Cardiac septum (tissue), 1 donor: ENCODE data around the gene RPL10. TPM values are rescaled to one million over a fixed set of nuclear protein-coding genes. Genes with fewer than 3 reads are reported as not detected.

ENCODE experiments used
- DNase-seq: peaks from one replicate; pipeline ENCODE4 v3.0.0-alpha.2; 2020; ENCODE audit warnings: low spot score
- intact Hi-C: fragments of 100-400 bp; cut with DNase I; formaldehyde crosslinking; loops from one replicate; pipeline ENCODE4 v1.14.0; 2022
- total RNA-seq: library from RNA; stranded (reverse); fragmentation: NEBNext Ultra II Directional; extraction: Animal tissue kit (Norgen Biotek cat#: 25700); gene quantifications from one replicate; pipeline ENCODE4 v1.2.1, GENCODE V29; 2021
- donor health status: DM: no; HTN: no; CAD: no.

The RPL10 gene
- total RNA-seq, 1 donor from 2014 or later = 1,520 TPM

DNA sequence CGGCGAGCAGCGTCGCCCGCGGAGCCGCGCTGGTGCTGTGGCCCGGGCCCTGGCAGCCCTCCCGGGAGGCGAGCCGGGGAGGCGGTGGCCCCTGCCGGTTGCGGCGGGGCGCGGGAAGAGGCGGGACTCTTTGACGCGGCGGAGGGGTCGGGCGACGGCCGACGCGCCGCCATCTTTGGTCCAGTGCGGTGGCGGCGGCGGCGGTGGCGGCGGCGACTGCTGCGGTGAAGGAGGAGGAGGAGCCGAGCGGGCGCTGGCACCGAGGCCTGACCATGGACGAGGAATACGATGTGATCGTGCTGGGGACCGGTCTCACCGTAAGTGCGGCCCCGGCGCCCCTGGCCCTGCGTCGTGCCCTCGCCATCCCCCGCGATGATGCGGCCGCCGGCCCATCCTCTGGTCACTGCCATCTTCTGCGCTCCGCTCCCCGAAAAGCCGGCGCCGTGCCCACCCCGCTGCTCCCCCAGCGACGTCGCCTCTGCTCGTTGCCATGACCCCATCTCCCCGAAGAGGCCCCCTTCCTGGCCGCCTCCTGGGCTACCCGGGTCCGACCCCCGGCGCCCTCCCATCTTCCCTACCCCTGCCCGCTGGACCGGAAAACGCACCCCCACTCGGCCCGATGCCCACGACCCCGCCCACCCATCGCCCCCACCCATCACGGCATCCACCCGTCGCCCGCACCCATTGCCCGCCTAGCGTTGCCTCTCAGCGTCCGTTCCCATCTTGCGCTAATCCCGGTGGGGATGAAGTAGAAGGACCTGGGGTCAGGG is 39.0 kb downstream of the RPL10 start, which contains the start of gene GDI1:
GDI1 (plus strand) TSS at position 172 of the 770 bp plus-strand sequence; CDS start at position 273, 101 bp downstream.
- DNase-seq = no peak
- intact Hi-C loops = loop anchor here (5.0 kb wide), 2 partner anchors 50 to 95 kb away; partner anchors contain the start of gene UBL4A

DNA sequence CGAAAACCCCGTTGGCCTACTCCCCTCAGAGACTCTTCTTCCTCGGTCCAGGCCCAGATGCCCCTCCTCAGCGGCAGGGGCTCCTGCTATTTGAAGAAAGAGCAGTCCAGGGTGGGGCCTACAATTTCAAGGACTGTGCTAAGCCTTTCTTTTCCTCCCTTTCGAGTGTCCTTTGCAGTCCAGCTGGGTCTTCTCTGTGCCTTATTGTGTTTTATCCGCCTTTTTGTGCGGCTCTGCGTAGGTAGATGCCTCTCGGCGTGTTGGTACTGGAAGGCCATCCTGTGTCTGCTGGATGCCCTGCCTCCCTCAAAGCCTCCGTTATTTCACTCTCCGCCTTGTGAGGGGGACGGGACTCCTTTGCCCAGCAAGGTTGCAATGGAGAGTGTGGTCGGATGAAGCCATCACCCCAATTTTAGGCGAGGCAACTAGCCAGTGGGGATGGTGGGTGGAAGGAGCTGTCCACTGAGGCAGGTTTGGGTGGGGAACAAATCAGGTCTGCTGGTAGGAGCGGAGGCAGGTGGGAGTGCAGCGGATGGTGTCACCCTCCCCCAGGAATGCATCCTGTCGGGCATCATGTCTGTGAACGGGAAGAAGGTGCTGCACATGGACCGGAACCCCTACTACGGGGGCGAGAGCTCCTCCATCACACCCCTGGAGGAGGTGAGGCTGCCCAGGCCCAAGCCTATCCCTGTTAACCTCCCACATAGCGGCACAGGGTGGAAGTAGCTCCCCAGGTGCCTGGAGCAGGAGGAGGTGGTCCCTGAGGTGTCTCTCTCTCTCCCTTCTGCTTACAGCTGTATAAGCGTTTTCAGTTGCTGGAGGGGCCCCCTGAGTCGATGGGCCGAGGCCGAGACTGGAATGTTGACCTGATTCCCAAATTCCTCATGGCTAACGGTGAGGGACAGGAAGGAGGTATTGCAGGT is 40.1 kb downstream of the RPL10 start:
- intact Hi-C loops = loop anchor here (5.0 kb wide), 2 partner anchors 49 to 94 kb away; partner anchors contain the start of gene UBL4A
- DNase-seq = no peak

DNA sequence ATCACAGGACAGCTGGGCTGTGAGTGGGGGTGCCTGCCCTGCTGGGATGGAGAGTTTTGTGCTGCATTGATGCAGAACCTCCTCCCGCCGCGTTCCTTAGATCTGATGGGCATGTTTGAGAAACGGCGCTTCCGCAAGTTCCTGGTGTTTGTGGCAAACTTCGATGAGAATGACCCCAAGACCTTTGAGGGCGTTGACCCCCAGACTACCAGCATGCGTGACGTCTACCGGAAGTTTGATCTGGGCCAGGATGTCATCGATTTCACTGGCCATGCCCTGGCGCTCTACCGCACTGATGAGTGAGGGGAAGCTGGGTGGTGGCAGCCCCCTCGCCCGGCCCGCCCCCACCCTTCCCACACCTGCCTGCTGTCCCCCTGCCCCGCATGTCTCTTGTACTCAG is 41.7 kb downstream of the RPL10 start:
- intact Hi-C loops = loop anchor here (5.0 to 10.0 kb wide), 3 partner anchors 45 to 92 kb away; partner anchors contain the start of genes RPL10 and UBL4A

DNA sequence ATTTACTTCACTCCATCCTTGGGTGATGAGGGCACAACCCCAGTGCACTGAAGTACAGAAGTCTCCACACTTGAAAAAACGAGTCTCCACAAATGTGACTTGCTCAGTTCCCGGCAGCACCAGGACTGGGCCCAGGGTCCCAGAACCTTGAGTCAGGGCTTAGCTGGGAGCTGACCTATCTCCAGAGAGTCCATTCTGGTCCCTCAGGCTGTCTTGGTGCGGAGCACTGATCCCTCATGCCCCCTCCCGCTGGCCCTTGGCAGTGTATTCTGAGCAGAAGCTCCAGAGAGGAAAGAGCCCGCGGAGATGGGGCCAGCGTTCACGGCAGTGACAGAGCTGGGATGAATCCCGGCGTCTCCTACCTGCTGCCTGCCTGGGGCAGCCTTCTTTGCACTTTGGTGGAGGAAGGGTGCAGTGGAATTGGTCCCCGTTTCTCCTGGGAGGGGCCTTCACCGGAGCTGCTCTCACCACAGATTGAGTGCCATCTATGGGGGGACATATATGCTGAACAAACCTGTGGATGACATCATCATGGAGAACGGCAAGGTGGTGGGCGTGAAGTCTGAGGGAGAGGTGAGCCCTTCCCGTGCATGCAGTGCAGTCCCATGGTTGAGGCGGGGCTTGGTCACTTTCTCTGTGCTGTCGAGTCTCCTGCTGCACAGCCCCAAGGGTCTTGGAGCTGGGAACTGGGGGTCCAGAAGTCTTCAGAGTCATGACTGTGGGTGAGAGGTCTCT is 42.6 kb downstream of the RPL10 start:
- DNase-seq = no peak
- intact Hi-C loops = loop anchor here (10.0 kb wide), 1 partner anchor 46 kb away; the partner anchor contains the start of gene RPL10

More for the DNA sequence above, 41.7 kb downstream of the RPL10 start:
- DNase-seq = no peak

DNA sequence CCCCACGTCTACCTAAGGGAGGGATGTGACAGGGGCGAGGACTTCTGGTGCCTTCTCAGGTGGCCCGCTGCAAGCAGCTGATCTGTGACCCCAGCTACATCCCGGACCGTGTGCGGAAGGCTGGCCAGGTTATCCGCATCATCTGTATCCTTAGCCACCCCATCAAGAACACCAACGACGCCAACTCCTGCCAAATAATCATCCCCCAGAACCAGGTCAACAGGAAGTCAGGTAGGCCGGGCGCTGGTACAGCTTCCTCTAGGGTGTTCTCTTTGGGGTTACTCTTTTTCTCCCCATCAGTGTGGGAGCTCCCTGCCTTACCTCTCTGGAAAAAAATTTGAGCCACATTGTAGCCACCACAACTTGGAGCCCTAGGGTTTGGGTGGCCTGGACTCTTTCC is 43.4 kb downstream of the RPL10 start:
- no peak for DNase-seq
- intact Hi-C loops = loop anchor here (10.0 kb wide), 1 partner anchor 47 kb away; the partner anchor contains the start of gene RPL10

DNA sequence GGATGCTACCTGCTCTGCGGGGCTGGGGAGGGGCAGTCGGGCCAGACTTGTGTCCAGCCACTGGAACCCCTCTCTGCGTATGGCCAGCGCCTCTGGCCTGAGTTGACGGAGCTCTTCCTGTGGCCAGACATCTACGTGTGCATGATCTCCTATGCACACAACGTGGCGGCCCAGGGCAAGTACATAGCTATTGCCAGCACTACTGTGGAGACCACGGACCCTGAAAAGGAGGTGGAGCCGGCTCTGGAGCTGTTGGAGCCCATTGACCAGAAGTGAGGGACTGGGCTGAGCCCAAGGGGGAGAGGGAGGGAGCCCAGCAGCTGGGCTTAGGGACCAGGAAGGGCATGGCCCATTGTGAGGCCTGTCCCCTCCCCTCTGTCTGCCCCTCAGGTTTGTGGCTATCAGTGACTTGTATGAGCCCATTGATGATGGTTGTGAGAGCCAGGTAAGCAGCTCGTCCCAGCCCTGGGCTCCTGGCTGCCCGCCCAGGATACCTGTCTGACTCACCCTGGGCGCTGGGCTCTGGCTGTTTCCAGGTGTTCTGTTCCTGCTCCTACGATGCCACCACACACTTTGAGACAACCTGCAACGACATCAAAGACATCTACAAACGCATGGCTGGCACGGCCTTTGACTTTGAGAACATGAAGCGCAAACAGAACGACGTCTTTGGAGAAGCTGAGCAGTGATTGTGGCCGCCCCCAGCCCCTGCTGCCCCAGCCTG is 44.0 kb downstream of the RPL10 start:
- no peak for DNase-seq
- intact Hi-C loops = loop anchor here (10.0 kb wide), 1 partner anchor 47 kb away; the partner anchor contains the start of gene RPL10

DNA sequence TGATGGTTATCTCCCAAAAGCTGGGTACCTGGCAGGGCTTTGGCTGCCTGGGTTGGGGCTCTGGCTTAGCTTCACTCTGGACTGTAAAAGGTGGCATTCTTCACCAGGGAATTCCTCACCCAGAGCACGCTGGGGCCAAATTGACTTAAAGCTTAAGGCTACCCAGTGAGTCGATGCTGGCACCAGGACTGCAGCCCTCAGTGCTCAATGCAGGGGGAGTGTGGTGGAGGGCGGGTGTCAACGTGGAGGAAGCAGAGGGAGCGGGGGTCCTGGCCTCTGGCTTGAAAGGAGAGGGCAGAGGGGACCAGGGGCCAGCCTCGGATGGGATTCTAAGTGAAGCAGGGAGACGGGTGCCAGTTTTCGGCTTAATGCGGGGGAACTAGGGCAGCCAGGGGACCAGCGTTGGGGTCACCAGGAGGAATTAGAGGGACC is 45.3 kb downstream of the RPL10 start:
- no peak for DNase-seq
- intact Hi-C loops = loop anchor here (10.0 kb wide), 1 partner anchor 49 kb away; the partner anchor contains the start of gene RPL10

DNA sequence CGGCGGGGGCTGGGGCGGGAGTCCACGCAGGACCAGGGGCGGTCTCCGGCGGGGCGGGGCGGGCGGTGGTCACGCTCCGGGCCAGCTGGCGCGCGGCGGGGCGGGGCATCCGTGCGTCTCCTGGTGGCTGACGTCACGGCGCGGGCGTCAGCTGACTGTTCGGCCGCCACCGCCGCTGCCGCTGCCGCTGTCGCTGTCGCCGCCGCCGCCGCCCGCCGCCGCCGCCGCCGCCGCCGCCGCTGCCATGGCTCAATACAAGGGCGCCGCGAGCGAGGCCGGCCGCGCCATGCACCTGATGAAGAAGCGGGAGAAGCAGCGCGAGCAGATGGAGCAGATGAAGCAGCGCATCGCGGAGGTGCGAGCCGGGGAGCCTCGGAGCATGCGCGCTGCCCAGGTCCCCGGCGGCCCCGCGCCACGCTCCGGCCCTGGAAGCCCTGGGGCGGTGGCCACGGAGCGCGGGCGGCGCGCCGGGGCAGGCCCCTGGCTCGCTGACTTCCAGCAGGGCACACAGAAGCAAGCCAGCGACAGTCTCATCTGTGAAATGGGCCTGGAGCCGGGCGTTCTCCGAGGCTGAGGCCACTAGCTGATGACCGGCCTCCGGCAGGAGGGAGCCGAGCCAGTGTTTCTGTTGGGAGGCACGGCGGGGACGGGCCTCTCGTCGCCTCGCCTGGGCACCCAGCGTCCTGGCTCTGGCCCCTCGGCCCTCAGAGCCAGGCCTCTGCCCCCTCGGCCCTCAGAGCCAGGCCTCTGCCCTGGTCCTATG is 46.0 kb downstream of the RPL10 start, which contains the start of gene FAM50A:
FAM50A (plus strand) TSS at position 150 of the 763 bp plus-strand sequence; CDS start at position 245, 95 bp downstream.
- intact Hi-C loops = loop anchor here (2.0 to 10.0 kb wide), 2 partner anchors 35 to 49 kb away; partner anchors contain the start of genes LAGE3 and RPL10
- peak; percentile 92 for DNase-seq

DNA sequence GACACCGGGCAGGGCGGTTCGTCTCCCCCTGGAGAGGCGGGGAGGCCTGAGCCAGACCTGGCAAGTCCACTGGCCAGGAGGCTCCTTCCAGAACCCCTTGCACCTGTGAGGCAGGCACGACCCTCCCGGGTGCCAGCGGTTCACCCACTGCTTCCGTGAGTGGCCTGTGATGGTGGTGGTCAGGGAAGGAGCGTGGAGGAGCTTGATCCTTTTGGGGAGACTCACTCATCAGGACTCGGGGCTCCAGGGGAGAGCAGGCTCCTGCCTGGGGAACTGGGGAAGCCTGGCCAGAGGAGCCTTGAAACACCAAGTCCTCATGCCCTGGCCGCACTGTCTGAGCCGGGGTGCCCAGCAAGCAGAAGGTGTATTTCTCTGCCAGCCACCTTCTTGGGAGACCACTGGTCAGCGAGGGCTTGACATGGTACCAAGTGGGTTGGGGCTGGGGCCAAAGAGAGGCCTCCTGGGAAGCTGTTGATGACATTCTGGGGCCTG is 46.6 kb downstream of the RPL10 start:
- intact Hi-C loops = loop anchor here (2.0 to 10.0 kb wide), 2 partner anchors 34 to 50 kb away; partner anchors contain the start of genes LAGE3 and RPL10
- no peak for DNase-seq

DNA sequence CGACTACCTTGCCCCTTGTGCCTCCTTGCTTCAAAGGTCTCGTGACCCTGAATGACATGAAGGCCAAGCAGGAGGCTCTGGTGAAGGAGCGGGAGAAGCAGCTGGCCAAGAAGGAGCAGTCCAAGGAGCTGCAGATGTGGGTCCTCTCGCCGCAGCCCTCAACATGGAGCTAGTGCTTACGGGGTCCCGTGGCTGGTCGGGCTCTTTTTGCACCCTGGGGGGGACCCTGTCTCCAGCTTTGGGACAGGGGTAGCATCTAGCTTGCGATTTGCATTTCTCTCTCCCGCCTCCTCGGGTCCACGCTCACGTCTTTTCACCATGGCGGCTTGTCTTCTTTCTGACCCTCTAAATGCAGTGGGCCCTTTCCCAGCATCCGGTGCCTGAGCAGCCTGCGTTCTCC is 47.6 kb downstream of the RPL10 start:
- no peak for DNase-seq
- intact Hi-C loops = loop anchor here (2.0 to 10.0 kb wide), 2 partner anchors 33 to 51 kb away; partner anchors contain the start of genes LAGE3 and RPL10

DNA sequence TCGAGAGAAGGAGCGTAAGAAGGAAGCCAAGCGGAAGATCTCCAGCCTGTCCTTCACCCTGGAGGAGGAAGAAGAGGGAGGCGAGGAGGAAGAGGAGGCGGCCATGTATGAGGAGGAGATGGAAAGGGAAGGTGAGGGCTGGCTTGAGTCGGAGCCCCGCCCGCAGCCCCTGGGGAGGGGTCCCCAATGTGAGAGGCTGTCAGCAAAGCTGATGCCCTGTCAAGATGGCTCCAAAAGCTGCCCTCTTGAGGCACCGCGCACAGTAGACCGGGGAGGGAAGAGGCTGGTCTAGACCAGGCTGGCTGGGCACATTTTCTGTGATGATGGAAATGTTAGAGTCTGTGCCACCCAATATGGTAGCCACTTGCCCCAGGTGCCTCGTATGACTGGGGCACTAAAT is 48.3 kb downstream of the RPL10 start:
- DNase-seq = no peak
- intact Hi-C loops = loop anchor here (10.0 kb wide), 1 partner anchor 52 kb away; the partner anchor contains the start of gene RPL10

DNA sequence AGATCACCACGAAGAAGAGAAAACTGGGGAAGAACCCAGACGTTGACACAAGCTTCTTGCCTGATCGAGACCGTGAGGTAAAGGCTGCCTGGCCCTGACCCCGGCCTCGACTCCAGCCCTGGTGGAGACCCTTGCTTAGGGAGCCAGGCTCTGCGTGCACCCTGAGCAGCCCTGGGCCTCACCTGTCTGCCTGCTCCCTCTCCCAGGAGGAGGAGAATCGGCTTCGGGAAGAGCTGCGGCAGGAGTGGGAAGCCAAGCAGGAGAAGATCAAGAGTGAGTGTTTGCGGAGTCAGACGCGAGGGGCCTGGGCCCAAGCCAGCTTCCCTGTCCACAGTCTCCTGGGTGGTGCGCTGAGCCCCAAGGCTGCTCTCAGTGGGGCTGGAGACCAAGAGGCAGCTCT is 50.3 kb downstream of the RPL10 start:
- intact Hi-C loops = loop anchor here (10.0 kb wide), 1 partner anchor 54 kb away; the partner anchor contains the start of gene RPL10
- no peak for DNase-seq

DNA sequence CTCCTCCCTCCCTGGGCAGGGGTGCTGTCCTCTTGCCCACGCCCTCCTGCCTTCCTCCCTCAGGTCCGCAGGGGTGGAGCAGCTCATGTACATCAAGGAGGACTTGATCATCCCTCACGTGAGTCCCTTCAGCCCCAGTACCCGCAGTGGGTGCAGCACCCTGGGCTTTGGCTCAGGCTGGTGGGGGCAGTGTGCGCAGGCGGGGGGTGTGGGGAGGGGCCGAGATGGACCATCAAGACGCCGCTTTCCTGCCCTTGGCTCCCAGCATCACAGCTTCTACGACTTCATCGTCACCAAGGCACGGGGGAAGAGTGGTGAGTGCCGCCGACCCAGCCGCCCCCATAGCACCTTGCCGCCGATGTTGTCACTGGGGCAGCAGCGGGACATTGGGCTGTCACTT is 51.4 kb downstream of the RPL10 start:
- no peak for DNase-seq
- intact Hi-C loops = loop anchor here (10.0 kb wide), 1 partner anchor 55 kb away; the partner anchor contains the start of gene RPL10

DNA sequence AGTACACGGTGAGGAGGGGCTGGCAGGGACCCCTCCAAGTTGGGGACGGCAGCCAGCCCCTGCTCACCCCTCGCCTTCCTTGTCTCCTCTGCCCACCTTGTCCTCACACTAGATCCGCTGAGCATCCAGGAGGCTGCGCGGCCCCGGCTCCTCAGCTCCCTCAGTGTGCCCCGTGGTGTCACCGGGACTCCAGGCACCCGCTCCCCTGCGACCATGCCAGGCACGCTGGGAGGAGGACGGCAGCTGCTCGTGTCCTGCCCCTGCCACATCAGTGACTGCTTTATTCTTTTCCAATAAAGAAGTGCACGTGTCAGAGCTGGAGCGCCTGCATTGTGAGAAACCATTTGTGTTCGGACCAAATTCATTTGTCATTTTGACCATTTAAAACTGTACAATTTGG is 52.1 kb downstream of the RPL10 start:
- intact Hi-C loops = no loop called here
- DNase-seq = no peak
